GM13976 (cell line): ENCODE results near the gene XYLT2.
A peak's percentile ranks its signal among the peaks of the same experiment; 100 is the strongest.

Experiments used
- DNase-seq: peaks from one replicate; pipeline ENCODE4 v3.0.0; 2012; ENCODE audit warnings: low spot score
- CTCF ChIP-seq: IDR thresholded peaks from 2 replicates; pipeline ENCODE4 v1.5.1; 2012; ENCODE audit warnings: borderline replicate concordance, mild to moderate bottlenecking; ENCODE audit not compliant: insufficient read depth; ENCODE audit errors: extremely low read depth, missing control alignments, control extremely low read depth
- in situ Hi-C: fragments of 300-500 bp; cut with MboI; formaldehyde crosslinking; loops from one replicate; pipeline ENCODE4 v1.12.0; 2022; ENCODE audit warnings: low sequenced_read_pairs, mixed read lengths, inconsistent platforms; ENCODE audit not compliant: unreplicated experiment

XYLT2 gene

GRCh38 chr17:50370052-50370451 is 24.1 kb downstream of the XYLT2 start:
- no peak for DNase-seq
- in situ Hi-C loops = no loop called here
- no peak for TF ChIP-seq CTCF

GRCh38 chr17:50371526-50371925 is 25.6 kb downstream of the XYLT2 start:
- in situ Hi-C loops = no loop called here
- no peak for DNase-seq
- TF ChIP-seq CTCF = no peak

- in situ Hi-C loops = no loop called here
- TF ChIP-seq CTCF = no peak
- DNase-seq = no peak
Measured at GRCh38 chr17:50372222-50372757, 26.4 kb downstream of the XYLT2 start.

- TF ChIP-seq CTCF = no peak
- DNase-seq = peak; percentile 93
- in situ Hi-C loops = no loop called here
Measured at GRCh38 chr17:50372758-50373556, 27.0 kb downstream of the XYLT2 start, which contains the start of the genes EME1 and MRPL27. Gene EME1, plus strand, starts transcription at chr17:50373229. Its CDS starts 1,980 bp downstream, at chr17:50375209. Gene MRPL27, minus strand, starts transcription at chr17:50373184. Its CDS starts 14 bp downstream, at chr17:50373170.

- no peak for DNase-seq
- in situ Hi-C loops = no loop called here
Measured at GRCh38 chr17:50373705-50374104, 27.8 kb downstream of the XYLT2 start.

GRCh38 chr17:50375858-50376538 is 30.1 kb downstream of the XYLT2 start:
- DNase-seq = no peak
- in situ Hi-C loops = no loop called here
- no peak for TF ChIP-seq CTCF

More at GRCh38 chr17:50373705-50374104, 27.8 kb downstream of the XYLT2 start:
- no peak for TF ChIP-seq CTCF
